Right cardiac atrium (tissue), 5 donors: ENCODE measurements around the gene DNASE1L1. TPM values are rescaled to one million over a fixed set of nuclear protein-coding genes. Genes with fewer than 3 reads are reported as not detected.

Source experiments
- ATAC-seq, 2 donors: fragments of 200-7000 bp; cut with Tn5 transposase; one replicate each; pipeline versions ENCODE4 v1.8.0 to v1.9.1; 2020; ENCODE audit warnings: moderate library complexity in 2 of 2, mild to moderate bottlenecking in 1 of 2
- DNase-seq, 3 donors: peaks; one replicate each; pipeline ENCODE4 v3.0.0-alpha.2; 2020
- H3K27ac ChIP-seq: one replicate; pipeline ENCODE4 v1.5.1; 2013; ENCODE audit warnings: mild to moderate bottlenecking, low read length, control low read depth, moderate library complexity
- H3K27me3 ChIP-seq: one replicate; pipeline ENCODE4 v1.6.1; 2013; ENCODE audit not compliant: control insufficient read depth, insufficient read depth
- H3K4me1 ChIP-seq: one replicate; pipeline ENCODE4 v1.6.1; 2013; ENCODE audit warnings: low read length; ENCODE audit not compliant: control insufficient read depth, insufficient read depth
- H3K4me3 ChIP-seq: one replicate; pipeline ENCODE4 v1.5.1; 2013; ENCODE audit warnings: low read length, control low read depth
- H3K9me3 ChIP-seq: one replicate; pipeline ENCODE4 v1.6.1; 2013; ENCODE audit warnings: low read length; ENCODE audit not compliant: control insufficient read depth
- WGBS: extraction: QIAGEN DNeasy Blood & Tissue Kit; methylation state at CpG from one replicate; pipeline ENCODE4 v1.1.7; 2013; 5-methylcytosine and 5-hydroxymethylcytosine counted together
- intact Hi-C, 4 donors: fragments of 100-400 bp; cut with DNase I; formaldehyde crosslinking; loops; one replicate each; pipeline versions ENCODE4 v1.11.0 to v1.14.0; 2022 to 2023
- long read RNA-seq, 4 donors: library from polyadenylated mRNA; unstranded; transcript quantifications; one replicate each; pipeline ENCODE4 v2.0.0, GENCODE V29; 2020 to 2021
- polyA plus RNA-seq: library from polyadenylated mRNA; stranded (reverse); fragments of 200-250 nt; gene quantifications from one replicate; pipeline ENCODE4 v1.2.3, GENCODE V29; 2013
- total RNA-seq, 4 donors: library from RNA; stranded (reverse); fragmentation: NEBNext Ultra II Directional; extraction: Animal tissue kit (Norgen Biotek cat#: 25700); gene quantifications; one replicate each; pipeline ENCODE4 v1.2.1, GENCODE V29; 2021
- donor health status: healthy with polysubstance abuse.
- donor health status: DM: no; HTN: yes; CAD: no.
- donor health status: DM: no; HTN: no; CAD: no.
- donor health status: DM: no; HTN: yes; CAD: no; lungs with severe emphysema.
- donor health status: DM: yes; HTN: yes; CAD: no.

DNASE1L1 gene, protein sequence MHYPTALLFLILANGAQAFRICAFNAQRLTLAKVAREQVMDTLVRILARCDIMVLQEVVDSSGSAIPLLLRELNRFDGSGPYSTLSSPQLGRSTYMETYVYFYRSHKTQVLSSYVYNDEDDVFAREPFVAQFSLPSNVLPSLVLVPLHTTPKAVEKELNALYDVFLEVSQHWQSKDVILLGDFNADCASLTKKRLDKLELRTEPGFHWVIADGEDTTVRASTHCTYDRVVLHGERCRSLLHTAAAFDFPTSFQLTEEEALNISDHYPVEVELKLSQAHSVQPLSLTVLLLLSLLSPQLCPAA
- total RNA-seq (10 to 100 TPM; 47.3 to 52.6 (median 51.2) TPM), polyA plus RNA-seq (60.5 TPM)
- long read RNA-seq, donor 1, transcript DNASE1L1-202 (9 exons, 2,249 nt): major isoform, 21 of 51 reads
- long read RNA-seq, donor 1, transcript DNASE1L1-203 (8 exons, 2,110 nt): minor isoform, 5 of 51 reads
- long read RNA-seq, donor 1, partial matches to known transcripts: 17 of 51 reads
- long read RNA-seq, donor 1, other reads (novel, unspliced or antisense): 4 of 51 reads
- long read RNA-seq, donor 2, transcript DNASE1L1-202 (9 exons, 2,249 nt): major isoform, 22 of 39 reads
- long read RNA-seq, donor 2, partial matches to known transcripts: 5 of 39 reads
- long read RNA-seq, donor 2, other reads (novel, unspliced or antisense): 6 of 39 reads
- long read RNA-seq, donor 3, transcript DNASE1L1-205 (10 exons, 3,008 nt): minor isoform, 13 of 90 reads
- long read RNA-seq, donor 3, transcript DNASE1L1-203 (8 exons, 2,110 nt): minor isoform, 6 of 90 reads
- long read RNA-seq, donor 3, transcript DNASE1L1-202 (9 exons, 2,249 nt): major isoform, 56 of 90 reads
- long read RNA-seq, donor 3, partial matches to known transcripts: 11 of 90 reads
- long read RNA-seq, donor 3, other reads (novel, unspliced or antisense): 2 of 90 reads
- long read RNA-seq, donor 4, transcript DNASE1L1-202 (9 exons, 2,249 nt): major isoform, 18 of 28 reads
- long read RNA-seq, donor 4, partial matches to known transcripts: 4 of 28 reads
- long read RNA-seq, donor 4, other reads (novel, unspliced or antisense): 1 of 28 reads

DNA sequence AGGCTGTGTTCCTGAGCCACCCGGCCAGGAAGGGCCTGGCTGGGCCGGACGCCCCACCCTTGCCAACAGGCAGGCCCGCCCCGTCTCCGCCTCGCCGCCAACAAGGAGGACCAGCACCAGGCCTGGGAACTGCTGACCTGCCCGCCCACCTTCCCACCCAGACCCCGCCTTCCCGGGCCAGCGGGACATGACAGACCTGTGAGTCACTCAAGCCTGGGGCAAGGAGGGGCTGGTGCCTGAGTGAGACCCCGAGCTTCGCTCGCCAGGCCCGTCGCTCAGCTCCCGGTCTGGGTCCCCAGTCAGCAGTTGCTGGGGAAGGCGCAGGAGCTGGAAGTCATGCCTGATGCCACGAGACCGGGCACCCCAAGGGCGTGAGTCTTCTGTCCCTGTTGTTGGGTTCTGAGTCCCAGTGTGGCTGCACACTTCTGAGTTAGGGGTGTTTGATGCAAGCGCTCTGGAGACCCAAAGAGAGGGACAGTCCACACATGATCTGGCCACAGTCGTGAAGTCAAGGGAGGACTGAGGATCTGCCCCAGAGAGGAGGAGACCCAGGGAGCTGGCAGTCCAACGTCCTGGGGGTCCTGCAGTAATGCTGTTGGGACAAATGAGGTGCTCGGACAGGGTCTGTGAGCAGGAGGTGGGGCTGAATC, at the start of gene DNASE1L1:
Gene DNASE1L1, minus strand, starts transcription at position 33 of the 650 bp plus-strand sequence. CDS start 3,686 bp downstream, outside the sequence.
- no peaks in the 10 kb centered on the region for H3K9me3 ChIP-seq
- no peaks in the 10 kb centered on the region for H3K4me1 ChIP-seq
- ATAC-seq (peak; percentile 80 to 82), DNase-seq (peak; percentile 86 to 93 (median 93))
- H3K27me3 ChIP-seq: no peaks in the 10 kb centered on the region
- peak within 1 kb of the TSS; percentile 37 for H3K4me3 ChIP-seq
- WGBS: 43% methylated on average over 24 of the region's 26 CpGs
- intact Hi-C loops: loop anchor here in 1 of 4 donors (10.0 kb wide), 1 partner anchor 105 kb away; the partner anchor contains the start of gene FAM3A
- peak within 1 kb of the TSS; percentile 83 for H3K27ac ChIP-seq

DNA sequence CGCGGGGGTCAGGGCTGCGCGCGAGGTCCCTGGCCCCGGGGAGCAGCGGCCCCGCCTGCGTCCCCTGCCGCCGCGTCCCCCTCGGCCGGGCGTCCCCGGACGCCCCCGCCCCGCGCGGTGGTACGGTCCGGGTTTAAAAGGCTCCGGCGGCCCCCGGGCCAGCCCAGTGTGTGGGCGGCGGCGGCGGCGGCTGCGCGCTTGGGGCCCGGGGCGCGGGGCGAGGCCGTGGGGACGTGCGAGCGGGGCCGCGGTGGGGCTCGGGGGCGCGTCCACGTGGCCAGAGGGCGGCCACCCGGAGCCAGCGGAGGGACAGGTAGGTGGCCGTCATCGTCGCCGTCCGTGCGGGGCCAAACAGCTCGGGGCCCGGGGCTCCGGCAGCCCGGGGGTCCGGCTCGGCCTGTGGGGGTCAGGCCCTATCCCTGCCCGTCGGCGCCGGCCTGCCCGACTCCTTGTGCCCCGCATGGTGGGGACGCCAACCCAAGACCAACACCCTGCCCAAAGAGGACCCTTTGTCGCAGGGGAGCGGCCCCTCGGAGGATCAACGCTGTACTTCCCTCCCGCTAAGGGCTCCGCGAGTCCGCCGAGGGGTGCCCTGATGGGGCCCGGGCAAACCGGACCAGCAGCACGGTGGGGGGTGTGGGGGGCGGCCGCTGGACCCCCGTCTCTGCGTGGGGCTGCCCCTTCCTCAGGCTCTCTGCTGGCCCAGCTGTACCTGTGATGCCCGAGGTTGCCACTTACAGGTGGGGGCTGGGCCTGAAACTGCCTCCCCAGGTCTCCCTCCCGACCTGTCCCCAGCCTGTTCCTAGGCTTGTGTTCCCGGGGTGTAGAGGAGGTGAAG, 49.3 kb upstream of the DNASE1L1 start, which contains the start of gene PLXNA3:
Gene PLXNA3, plus strand, starts transcription at position 166 of the 838 bp plus-strand sequence. CDS start 1,903 bp downstream, outside the sequence.
- H3K9me3 ChIP-seq: no peaks in the 10 kb centered on the region
- peak; percentile 54 to 67 for ATAC-seq

DNA sequence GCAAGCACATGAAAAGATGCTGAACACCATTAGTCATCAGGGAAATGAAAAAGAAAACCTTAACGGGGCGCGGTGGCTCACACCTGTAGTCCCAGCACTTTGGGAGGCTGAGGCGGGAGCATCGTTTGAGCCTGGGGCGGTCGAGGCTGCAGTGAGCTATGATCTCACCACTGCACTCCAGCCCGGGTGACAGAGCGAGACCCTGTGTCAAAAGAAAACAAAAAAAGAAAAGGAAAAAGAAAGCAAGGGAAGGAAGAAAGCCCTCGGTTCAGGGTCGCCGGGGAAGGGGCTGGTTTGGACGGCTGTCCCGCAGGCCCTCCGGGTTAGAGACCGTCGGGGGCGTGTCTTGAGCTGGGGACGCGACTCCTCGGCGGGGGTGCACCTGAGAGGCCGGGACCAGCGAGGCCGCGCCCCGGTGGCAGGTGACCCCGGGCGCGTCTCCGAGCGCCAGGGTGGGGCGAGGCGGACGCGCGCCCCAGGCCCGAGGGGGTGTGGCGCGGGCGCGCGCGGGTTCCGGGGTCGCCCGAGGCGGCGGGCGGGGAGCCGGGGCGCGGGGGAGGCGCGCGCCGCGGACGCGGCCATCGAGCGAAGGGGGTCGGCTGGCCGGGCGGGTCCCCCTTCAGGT, 48.5 kb upstream of the DNASE1L1 start:
- intact Hi-C loops: no loop called here
- H3K27ac ChIP-seq: peak overlapping the region; percentile 30
- 5% methylated on average over 47 of the region's 65 CpGs for WGBS
- peak; percentile 25 to 31 for ATAC-seq
- H3K4me3 ChIP-seq: peak overlapping the region; percentile 83
- peak in 2 of 3 donors; percentile 38 to 73 for DNase-seq
- H3K4me1 ChIP-seq: peaks cover 5% of the 10 kb centered on the region
- no peaks in the 10 kb centered on the region for H3K27me3 ChIP-seq
- no peaks in the 10 kb centered on the region for H3K9me3 ChIP-seq

More for the DNA sequence above, 49.3 kb upstream of the DNASE1L1 start, which contains the start of gene PLXNA3:
- Histone ChIP-seq H3K27ac (peak within 1 kb of the TSS; percentile 50), H3K4me1 (peaks cover 5% of the 10 kb centered on the region), H3K27me3 (no peaks in the 10 kb centered on the region), H3K4me3 (peak within 1 kb of the TSS; percentile 83)
- intact Hi-C loops: no loop called here
- DNase-seq: peak; percentile 55 to 86 (median 83)
- under 1% methylated on average over 67 of the region's 88 CpGs for WGBS

DNA sequence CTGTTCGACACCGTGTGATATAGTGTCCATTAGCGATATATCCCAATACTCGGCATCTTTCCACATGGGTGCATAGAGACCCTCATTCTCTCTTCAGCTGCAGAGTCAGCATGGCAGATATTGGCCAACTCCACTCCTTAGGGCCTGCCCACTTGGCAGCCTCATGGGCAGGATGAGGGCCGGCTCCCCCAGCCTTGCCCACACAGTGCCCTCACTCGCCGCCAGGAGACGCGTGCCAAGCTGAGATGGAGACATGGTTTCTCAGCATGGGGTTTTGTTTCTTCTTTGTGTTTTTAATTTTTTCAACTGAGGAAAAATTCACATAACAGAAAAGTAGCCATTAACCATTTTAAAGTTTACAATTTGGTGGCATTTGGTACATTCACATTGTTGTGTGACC, 43.8 kb upstream of the DNASE1L1 start:
- ATAC-seq: no peak
- no peak overlapping the region for H3K4me3 ChIP-seq
- no peaks in the 10 kb centered on the region for H3K4me1 ChIP-seq
- intact Hi-C loops: no loop called here
- H3K27ac ChIP-seq: no peak overlapping the region
- H3K27me3 ChIP-seq: no peaks in the 10 kb centered on the region
- H3K9me3 ChIP-seq: no peaks in the 10 kb centered on the region
- DNase-seq: peak in 1 of 3 donors; percentile 29
- WGBS: 90% methylated on average over 9 of the region's 9 CpGs

DNA sequence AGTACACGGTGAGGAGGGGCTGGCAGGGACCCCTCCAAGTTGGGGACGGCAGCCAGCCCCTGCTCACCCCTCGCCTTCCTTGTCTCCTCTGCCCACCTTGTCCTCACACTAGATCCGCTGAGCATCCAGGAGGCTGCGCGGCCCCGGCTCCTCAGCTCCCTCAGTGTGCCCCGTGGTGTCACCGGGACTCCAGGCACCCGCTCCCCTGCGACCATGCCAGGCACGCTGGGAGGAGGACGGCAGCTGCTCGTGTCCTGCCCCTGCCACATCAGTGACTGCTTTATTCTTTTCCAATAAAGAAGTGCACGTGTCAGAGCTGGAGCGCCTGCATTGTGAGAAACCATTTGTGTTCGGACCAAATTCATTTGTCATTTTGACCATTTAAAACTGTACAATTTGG, 41.3 kb upstream of the DNASE1L1 start:
- Histone ChIP-seq H3K27ac (no peak overlapping the region), H3K4me1 (peaks cover 2% of the 10 kb centered on the region), H3K27me3 (no peaks in the 10 kb centered on the region), H3K9me3 (no peaks in the 10 kb centered on the region), H3K4me3 (no peak overlapping the region)
- ATAC-seq (no peak), DNase-seq (no peak)
- WGBS: 93% methylated on average over 17 of the region's 17 CpGs
- intact Hi-C loops: no loop called here

DNA sequence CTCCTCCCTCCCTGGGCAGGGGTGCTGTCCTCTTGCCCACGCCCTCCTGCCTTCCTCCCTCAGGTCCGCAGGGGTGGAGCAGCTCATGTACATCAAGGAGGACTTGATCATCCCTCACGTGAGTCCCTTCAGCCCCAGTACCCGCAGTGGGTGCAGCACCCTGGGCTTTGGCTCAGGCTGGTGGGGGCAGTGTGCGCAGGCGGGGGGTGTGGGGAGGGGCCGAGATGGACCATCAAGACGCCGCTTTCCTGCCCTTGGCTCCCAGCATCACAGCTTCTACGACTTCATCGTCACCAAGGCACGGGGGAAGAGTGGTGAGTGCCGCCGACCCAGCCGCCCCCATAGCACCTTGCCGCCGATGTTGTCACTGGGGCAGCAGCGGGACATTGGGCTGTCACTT, 40.6 kb upstream of the DNASE1L1 start:
- Histone ChIP-seq H3K9me3 (no peaks in the 10 kb centered on the region), H3K4me3 (no peak overlapping the region), H3K4me1 (peaks cover 7% of the 10 kb centered on the region), H3K27me3 (no peaks in the 10 kb centered on the region), H3K27ac (no peak overlapping the region)
- DNase-seq (no peak), ATAC-seq (no peak)
- WGBS: 93% methylated on average over 18 of the region's 18 CpGs
- intact Hi-C loops: no loop called here

DNA sequence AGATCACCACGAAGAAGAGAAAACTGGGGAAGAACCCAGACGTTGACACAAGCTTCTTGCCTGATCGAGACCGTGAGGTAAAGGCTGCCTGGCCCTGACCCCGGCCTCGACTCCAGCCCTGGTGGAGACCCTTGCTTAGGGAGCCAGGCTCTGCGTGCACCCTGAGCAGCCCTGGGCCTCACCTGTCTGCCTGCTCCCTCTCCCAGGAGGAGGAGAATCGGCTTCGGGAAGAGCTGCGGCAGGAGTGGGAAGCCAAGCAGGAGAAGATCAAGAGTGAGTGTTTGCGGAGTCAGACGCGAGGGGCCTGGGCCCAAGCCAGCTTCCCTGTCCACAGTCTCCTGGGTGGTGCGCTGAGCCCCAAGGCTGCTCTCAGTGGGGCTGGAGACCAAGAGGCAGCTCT, 39.4 kb upstream of the DNASE1L1 start:
- WGBS: 89% methylated on average over 14 of the region's 14 CpGs
- DNase-seq (no peak), ATAC-seq (no peak)
- Histone ChIP-seq H3K27me3 (no peaks in the 10 kb centered on the region), H3K4me3 (no peak overlapping the region), H3K9me3 (no peaks in the 10 kb centered on the region), H3K4me1 (peaks cover 7% of the 10 kb centered on the region), H3K27ac (no peak overlapping the region)
- intact Hi-C loops: no loop called here

DNA sequence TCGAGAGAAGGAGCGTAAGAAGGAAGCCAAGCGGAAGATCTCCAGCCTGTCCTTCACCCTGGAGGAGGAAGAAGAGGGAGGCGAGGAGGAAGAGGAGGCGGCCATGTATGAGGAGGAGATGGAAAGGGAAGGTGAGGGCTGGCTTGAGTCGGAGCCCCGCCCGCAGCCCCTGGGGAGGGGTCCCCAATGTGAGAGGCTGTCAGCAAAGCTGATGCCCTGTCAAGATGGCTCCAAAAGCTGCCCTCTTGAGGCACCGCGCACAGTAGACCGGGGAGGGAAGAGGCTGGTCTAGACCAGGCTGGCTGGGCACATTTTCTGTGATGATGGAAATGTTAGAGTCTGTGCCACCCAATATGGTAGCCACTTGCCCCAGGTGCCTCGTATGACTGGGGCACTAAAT, 37.4 kb upstream of the DNASE1L1 start:
- 91% methylated on average over 12 of the region's 12 CpGs for WGBS
- intact Hi-C loops: no loop called here
- no peaks in the 10 kb centered on the region for H3K27me3 ChIP-seq
- H3K27ac ChIP-seq: no peak overlapping the region
- no peaks in the 10 kb centered on the region for H3K9me3 ChIP-seq
- peaks cover 7% of the 10 kb centered on the region for H3K4me1 ChIP-seq
- no peak overlapping the region for H3K4me3 ChIP-seq
- DNase-seq (peak in 1 of 3 donors; percentile 46), ATAC-seq (no peak)

DNA sequence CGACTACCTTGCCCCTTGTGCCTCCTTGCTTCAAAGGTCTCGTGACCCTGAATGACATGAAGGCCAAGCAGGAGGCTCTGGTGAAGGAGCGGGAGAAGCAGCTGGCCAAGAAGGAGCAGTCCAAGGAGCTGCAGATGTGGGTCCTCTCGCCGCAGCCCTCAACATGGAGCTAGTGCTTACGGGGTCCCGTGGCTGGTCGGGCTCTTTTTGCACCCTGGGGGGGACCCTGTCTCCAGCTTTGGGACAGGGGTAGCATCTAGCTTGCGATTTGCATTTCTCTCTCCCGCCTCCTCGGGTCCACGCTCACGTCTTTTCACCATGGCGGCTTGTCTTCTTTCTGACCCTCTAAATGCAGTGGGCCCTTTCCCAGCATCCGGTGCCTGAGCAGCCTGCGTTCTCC, 36.7 kb upstream of the DNASE1L1 start:
- intact Hi-C loops: no loop called here
- H3K27ac ChIP-seq: no peak overlapping the region
- no peaks in the 10 kb centered on the region for H3K9me3 ChIP-seq
- no peak overlapping the region for H3K4me3 ChIP-seq
- peaks cover 7% of the 10 kb centered on the region for H3K4me1 ChIP-seq
- H3K27me3 ChIP-seq: no peaks in the 10 kb centered on the region
- WGBS: 95% methylated on average over 16 of the region's 16 CpGs
- ATAC-seq (no peak), DNase-seq (peak in 1 of 3 donors; percentile 44)
